COLO829 (cell line): ENCODE measurements around the gene BARX1.
A peak's percentile ranks its signal among the peaks of the same experiment; 100 is the strongest.
"Not testable (repeated sequence)": the region's sequence is repeated elsewhere in the genome, so short reads cannot be mapped to it uniquely, and the experiment has no call there.

ENCODE experiments used
- DNase-seq: peaks from one replicate; pipeline ENCODE4 v3.0.0; 2012; ENCODE audit warnings: low spot score

Gene BARX1

GRCh38 chr9:93965830-93966577 is 10.8 kb upstream of the BARX1 start:
- DNase-seq = no peak

GRCh38 chr9:93964685-93965084 is 9.5 kb upstream of the BARX1 start:
- no peak for DNase-seq

- no peak for DNase-seq
Observed at GRCh38 chr9:93963969-93964368, 8.8 kb upstream of the BARX1 start.

- not testable (repeated sequence) for DNase-seq
Observed at GRCh38 chr9:93963489-93963888, 8.3 kb upstream of the BARX1 start.

- peak; percentile 87 for DNase-seq
Observed at GRCh38 chr9:93962561-93963440, 7.6 kb upstream of the BARX1 start.

- DNase-seq = no peak
Observed at GRCh38 chr9:93962017-93962416, 6.9 kb upstream of the BARX1 start.

DNA sequence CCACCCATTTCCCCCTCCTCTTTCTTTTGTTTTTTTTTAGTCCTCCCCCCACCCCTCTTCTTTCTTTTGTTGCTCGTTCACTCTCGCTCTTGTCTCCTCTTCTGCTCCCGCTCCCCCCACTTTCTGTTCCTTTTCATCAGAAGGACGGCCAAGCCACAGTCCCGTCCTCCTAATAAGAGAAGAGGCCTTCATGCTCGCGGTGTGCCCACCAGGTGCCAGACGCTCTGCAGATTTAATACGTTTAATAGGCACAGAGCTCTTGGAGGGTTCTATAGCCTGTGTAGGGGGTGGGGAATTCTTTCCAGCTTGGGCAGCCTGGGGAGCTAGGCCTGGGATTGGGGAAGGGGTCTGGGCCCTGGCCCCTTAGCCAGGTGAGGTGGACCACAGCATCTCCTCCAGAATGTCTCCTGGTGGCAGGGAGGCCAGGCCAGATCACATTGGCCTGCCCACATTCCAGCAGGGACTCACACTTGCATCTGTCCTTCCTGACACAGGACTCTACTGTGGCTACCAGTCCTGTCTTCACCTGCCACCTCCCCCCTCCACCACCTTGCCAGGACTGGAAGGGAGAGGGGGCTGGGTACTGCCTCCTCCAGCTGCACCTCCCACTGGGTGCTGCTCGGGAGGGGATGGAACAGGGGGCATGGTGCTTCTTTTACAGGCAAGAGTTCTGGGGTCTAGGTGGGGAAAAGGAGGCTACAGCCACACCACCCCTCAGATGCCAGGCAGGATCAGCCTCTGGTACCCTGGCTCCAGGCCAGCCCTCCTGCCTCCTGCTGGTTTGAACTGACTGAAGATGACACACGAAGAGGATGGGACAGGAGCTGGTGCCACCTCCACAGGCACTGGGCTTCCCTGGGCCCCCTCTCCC is 6.1 kb upstream of the BARX1 start:
- no peak for DNase-seq

DNA sequence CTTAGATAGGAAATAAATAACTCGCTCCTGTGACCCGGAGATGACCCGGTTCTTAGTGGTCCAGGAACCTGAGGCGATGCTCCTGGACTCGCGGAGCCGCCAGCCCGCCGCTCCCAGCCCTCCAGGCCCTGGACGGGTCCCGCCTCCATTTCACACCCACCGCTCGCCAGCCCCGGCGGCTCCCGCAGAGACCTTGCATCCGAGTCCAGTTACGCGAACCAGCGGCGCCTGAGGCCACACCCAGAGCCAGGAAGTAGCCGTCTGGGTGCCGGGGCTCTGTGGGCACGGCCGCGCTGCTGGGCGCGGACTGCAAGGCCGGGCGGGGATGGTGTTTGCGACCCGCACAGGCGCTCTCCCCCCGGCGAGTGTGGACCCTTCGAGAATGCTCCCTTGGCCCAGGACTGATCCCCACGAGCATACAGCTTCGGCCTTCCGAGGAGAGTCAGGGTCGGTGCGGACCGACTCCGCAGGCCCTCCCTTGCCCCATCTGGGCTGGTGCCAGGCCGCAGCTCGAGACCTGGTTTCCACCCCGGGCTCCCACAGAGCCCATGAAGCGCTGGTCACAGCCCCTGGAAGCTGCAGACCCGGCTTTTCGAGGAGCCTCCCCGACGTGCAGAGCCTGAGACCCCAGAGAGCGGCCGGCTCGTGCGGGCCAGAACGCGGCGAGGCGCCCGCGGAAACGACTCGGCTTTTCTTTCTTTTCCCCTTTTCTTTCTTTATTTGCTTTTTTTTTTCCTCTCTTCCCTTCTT is 5.2 kb upstream of the BARX1 start:
- DNase-seq = no peak

GRCh38 chr9:93959739-93960154 is 4.6 kb upstream of the BARX1 start:
- no peak for DNase-seq

DNA sequence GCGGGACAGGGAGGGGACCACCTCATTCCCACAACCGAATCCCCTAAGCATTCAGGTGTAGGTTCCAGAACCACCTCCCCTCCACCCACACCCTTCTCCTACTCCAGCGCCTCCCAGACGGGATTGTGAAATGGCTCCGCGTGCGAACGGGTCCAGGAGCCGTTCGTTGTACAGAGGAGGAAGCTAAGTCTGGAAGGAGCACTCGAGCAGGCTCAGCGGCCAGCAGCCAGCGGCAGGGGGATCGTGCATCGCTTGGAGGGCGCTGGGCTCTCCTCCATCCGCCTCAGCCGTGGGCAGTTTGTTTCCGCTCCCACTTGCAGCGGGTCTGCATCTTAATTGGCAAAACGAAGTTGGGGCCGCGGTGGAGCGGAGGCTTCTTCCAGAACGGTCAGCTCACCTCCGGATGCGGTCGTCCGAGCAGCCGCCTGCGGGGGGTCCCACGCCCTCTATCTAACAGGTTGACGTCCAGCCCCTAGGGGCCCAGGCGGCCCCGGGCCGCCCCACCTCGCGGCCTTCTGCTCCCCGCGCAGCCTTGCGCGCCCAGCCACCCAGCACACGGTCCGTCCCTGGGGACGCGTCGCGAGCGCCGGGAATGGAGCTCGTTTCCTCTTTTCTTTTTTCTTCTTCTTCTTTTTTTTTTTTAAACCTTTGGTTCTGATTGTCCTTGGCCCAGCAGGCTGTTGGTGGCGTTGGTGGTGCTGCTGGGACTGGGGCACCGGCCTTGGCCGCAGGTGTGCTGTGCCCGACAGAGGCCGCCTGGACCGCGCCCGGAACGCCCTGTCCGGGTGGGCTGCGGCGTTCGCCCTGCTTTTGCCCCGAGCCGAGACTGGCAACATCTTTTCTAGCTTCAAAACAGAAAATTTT is 3.9 kb upstream of the BARX1 start:
- no peak for DNase-seq

GRCh38 chr9:93958121-93958818 is 3.1 kb upstream of the BARX1 start:
- no peak for DNase-seq

- no peak for DNase-seq
Observed at GRCh38 chr9:93955981-93956784, 1.0 kb upstream of the BARX1 start.

GRCh38 chr9:93954434-93955061 is 607 bp downstream of the BARX1 start:
- no peak for DNase-seq

DNA sequence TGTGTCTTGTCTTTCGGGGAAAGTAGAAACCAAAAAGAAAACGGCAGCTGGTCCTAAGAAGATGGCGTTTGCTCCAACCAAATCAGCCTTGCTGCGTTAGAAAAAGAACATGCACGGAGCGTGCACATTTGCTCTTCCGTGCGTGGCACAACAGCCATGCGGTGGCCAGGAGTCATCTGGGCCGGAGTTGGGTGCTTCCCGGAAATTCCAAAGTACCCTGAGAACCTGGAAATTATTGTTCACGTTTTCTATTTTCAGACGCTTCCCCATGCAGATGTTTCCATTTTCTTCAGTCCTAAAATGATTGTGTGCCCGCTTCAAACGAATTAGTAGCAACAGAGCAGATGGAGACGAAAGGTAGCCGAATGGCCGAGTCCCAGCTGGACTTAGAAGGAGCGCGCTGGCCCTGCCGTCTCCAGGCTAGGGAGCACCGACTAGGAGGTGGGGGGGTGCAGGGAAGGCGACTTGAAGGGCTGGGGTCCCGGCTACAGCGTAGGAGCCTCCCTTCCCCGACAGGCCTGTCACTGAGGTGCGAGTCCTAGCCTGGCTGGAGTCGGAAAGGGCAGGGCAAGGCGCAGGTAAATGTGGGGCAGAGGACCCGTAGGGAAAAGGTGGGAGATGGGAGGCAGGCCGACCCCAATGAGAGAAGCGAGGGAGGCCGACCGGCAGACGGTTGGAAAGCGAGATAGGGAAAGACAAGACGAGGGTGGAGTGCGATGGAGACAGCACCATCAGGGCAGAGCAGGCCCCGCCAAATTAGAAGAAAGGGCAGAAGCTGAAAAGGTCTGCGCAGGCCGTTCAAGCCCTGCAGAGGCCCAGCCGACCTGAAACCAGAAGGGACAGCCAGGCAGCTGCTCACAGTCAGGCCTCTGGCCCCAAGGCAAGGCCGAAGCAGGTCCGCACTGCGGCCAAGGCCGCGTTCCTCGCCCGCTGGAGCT is 1.4 kb downstream of the BARX1 start:
- no peak for DNase-seq

- DNase-seq = no peak
Observed at GRCh38 chr9:93952784-93953495, 2.2 kb downstream of the BARX1 start.

GRCh38 chr9:93952119-93952783 is 2.9 kb downstream of the BARX1 start:
- no peak for DNase-seq
